ENCODE measurements around the gene CCL18. TPM values are rescaled to one million over a fixed set of nuclear protein-coding genes. Genes with fewer than 3 reads are reported as not detected.

CCL18 gene
- total and polyA plus RNA-seq, 2 of the 8 experiments (the other 6 are each of a cell fraction or from before 2014, with no cell fraction given), result not detected

DNA sequence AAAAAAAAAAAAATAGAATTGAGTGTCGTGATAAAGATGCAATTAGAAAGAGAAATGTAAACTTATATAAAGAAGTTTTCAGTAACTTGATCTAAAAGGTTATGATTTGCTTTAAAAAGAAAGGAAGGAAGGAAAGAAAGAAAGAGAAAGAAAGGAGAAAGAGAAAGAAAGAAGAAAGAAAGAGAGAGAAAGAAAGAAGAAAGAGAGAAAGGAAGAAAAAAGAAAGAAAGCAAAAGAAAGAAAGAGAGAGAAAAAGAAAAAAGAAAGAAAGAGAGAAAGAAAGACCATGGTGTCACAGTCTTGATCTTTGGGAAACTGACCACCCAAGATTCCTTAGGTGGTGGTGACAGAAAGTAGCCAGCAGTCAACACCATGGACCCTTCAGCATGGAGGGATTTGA is 30.2 kb downstream of the CCL18 start (continued):
- TF ChIP-seq RNF2 (IDR thresholded peaks at IDR 0.05; ENCODE audit: borderline replicate concordance, low read depth, low read length, missing control alignments, poor library complexity, severe bottlenecking) (no peak), TAF7 (optimal IDR thresholded peaks at IDR 0.05; ENCODE audit: borderline replicate concordance, low read depth, low read length) (no peak), POLR2AphosphoS5 (IDR thresholded peaks at IDR 0.05; ENCODE audit: low read depth, low read length) (no peak), YY1 (IDR thresholded peaks at IDR 0.05; ENCODE audit: low read depth, low read length) (no peak), CBX8 (IDR thresholded peaks at IDR 0.05; ENCODE audit: borderline replicate concordance, low read depth, low read length) (no peak)

All from H1 (cell line).